ENCODE results near the gene RPL28. TPM values are rescaled to one million over a fixed set of nuclear protein-coding genes. Genes with fewer than 3 reads are reported as not detected.

Gene RPL28
- total RNA-seq (2016; rRNA removed; fragmentation: Illumina TruSeq; extraction: Trizol): 105 and 149 TPM in 2 replicates
- total RNA-seq (2016; cell fraction: cytosol; rRNA removed; fragmentation: Illumina TruSeq; extraction: Trizol; ENCODE audit: low read depth): 153 and 170 TPM in 2 replicates
- total RNA-seq (2016; cell fraction: insoluble cytoplasmic fraction; rRNA removed; fragmentation: Illumina TruSeq; extraction: Trizol): 106 and 135 TPM in 2 replicates
- total RNA-seq (2016; cell fraction: membrane; rRNA removed; fragmentation: Illumina TruSeq; extraction: Trizol): 327 and 344 TPM in 2 replicates
- total RNA-seq (2016; cell fraction: nucleus; rRNA removed; fragmentation: Illumina TruSeq; extraction: Trizol): 60.8 and 85.5 TPM in 2 replicates
- polyA plus RNA-seq (2011; rRNA removed): 420 and 501 TPM in 2 replicates
- 1,012 and 1,230 TPM in 2 replicates for polyA plus RNA-seq (2011; cell fraction: cytosol; rRNA removed)
- 415 and 421 TPM in 2 replicates for polyA plus RNA-seq (2011; cell fraction: nucleus; rRNA removed)
- 1,382 and 1,551 TPM in 2 replicates for polyA plus RNA-seq (2012)
- polyA plus RNA-seq (2016; cell fraction: cytosol; fragmentation: Illumina TruSeq; extraction: Trizol; ENCODE audit: low read depth): 3,340 and 3,836 TPM in 2 replicates
- polyA plus RNA-seq (2016; cell fraction: insoluble cytoplasmic fraction; fragmentation: Illumina TruSeq; extraction: Trizol; ENCODE audit: low read depth): 1,089 and 1,394 TPM in 2 replicates
- polyA plus RNA-seq (2016; cell fraction: membrane; fragmentation: Illumina TruSeq; extraction: Trizol; ENCODE audit: low read depth): 4,357 and 4,654 TPM in 2 replicates
- 818 and 840 TPM in 2 replicates for polyA plus RNA-seq (2016; cell fraction: nucleus; fragmentation: Illumina TruSeq; extraction: Trizol; ENCODE audit: insufficient read depth, low read depth)
- polyA minus RNA-seq (2011; rRNA and poly(A)+ RNA removed; ENCODE audit: low replicate concordance): 599 and 837 TPM in 2 replicates
- 814 and 829 TPM in 2 replicates for polyA minus RNA-seq (2011; cell fraction: cytosol; rRNA and poly(A)+ RNA removed)
- 93.3 and 130 TPM in 2 replicates for polyA minus RNA-seq (2011; cell fraction: nucleus; rRNA and poly(A)+ RNA removed)
- percentile 96 among the genes with signal in this experiment for Bru-seq, nascent RNA
- BruChase-seq, experiment 1, labeled RNA remaining after a 6-hour chase: percentile 95 among the genes with signal in this experiment
- BruChase-seq, experiment 2, labeled RNA remaining after a 2-hour chase: percentile 94 among the genes with signal in this experiment
- long read RNA-seq, experiment 1, full-length matches to known transcripts: 1,389 of 1,435 reads
- long read RNA-seq, experiment 1, partial matches to known transcripts: 17 of 1,435 reads
- long read RNA-seq, experiment 1, other reads (novel, unspliced or antisense): 29 of 1,435 reads
- long read RNA-seq, experiment 2, full-length matches to known transcripts: 2,857 of 3,157 reads
- long read RNA-seq, experiment 2, partial matches to known transcripts: 153 of 3,157 reads
- long read RNA-seq, experiment 2, other reads (novel, unspliced or antisense): 147 of 3,157 reads

GRCh38 chr19:55385724-55386492 is at the start of gene RPL28:
Gene RPL28 (plus strand): TSS chr19:55385932. CDS start chr19:55386358, 426 bp downstream.
- TSS peak; percentile 80 for BruUV-seq (replicated peaks)
- under 1% methylated on average over 33 of the region's 68 CpGs for WGBS (ENCODE audit: low lambda C conversion rate)
- in situ Hi-C loops (cut with HindIII; ENCODE audit: extremely low pct_ligation_motif_present, low pct_unique_long_range_greater_than_20kb) (no loop called here), intact Hi-C loops (cut with micrococcal nuclease; ENCODE audit: unreplicated experiment) (loop anchor here (1.0 to 5.0 kb wide), 3 partner anchors 54 to 180 kb away; no protein-coding TSS in a partner anchor)
- ChIA-PET CTCF (ENCODE audit: low intra/inter-chr PET ratio, low total read pairs) (no interaction called here), POLR2A (interaction anchor here (0.5 to 9.7 kb wide), 3 partner anchors 21 to 106 kb away, joined by 3 to 62 read pairs (median 3); partner anchors contain the start of genes GARIN5B, HSPBP1 and UBE2S)
- peak within 1 kb of the TSS; percentile 96 for H3K9ac ChIP-seq (ENCODE audit: insufficient read depth, low read depth, low read length)
- no peak within 1 kb of the TSS for H2AFZ ChIP-seq (ENCODE audit: low read length)
- FAIRE-seq (peak; percentile 99), DNase-seq (ENCODE audit: low spot score) (peak; percentile 96), ATAC-seq (peak; percentile 77)
- H3K4me1 ChIP-seq (ENCODE audit: insufficient read depth, low read length): peaks cover 42% of the 10 kb centered on the region
- H3K36me3 ChIP-seq (replicated peaks in 1 of 2; ENCODE audit: control insufficient read depth in 1 of 2, insufficient read depth in 2 of 2, low read length in 2 of 2): peaks cover 13 to 35% of the 10 kb centered on the region in 2 experiments
- no peaks in the 10 kb centered on the region; a peak in 1 of 5 replicates for H3K27me3 ChIP-seq (ENCODE audit: control insufficient read depth in 1 of 2, insufficient read depth in 2 of 2, low read length in 2 of 2)
- peak within 1 kb of the TSS; percentile 96 for H3K4me2 ChIP-seq (ENCODE audit: low read depth, low read length)
- no peaks in the 10 kb centered on the region for H3K9me3 ChIP-seq (ENCODE audit: low read length)
- peaks cover 41% of the 10 kb centered on the region for H4K20me1 ChIP-seq (ENCODE audit: insufficient read depth, low read length)
- H3K79me2 ChIP-seq (ENCODE audit: insufficient read depth, low read length): peaks cover 30% of the 10 kb centered on the region
- peak within 1 kb of the TSS; percentile 86 to 100 (median 89) for H3K4me3 ChIP-seq (replicated peaks in 1 of 3; ENCODE audit: insufficient read depth in 1 of 3, low read depth in 2 of 3, low read length in 3 of 3)
- H3K27ac ChIP-seq (ENCODE audit: extremely low read length, insufficient read depth, low read length): peak within 1 kb of the TSS; percentile 92
- TF ChIP-seq ZFP36L2 (CRISPR knock-in tag; IDR thresholded peaks at IDR 0.05): no peak
- TF ChIP-seq ZSCAN20 (CRISPR knock-in tag; IDR thresholded peaks at IDR 0.05; ENCODE audit: borderline replicate concordance): no peak
- TF ChIP-seq ZNF343 (CRISPR knock-in tag; IDR thresholded peaks at IDR 0.05): peak; percentile 77; the same call in 1 of the 2 replicates
- peak; percentile 73; the same call in 1 of the 2 replicates for TF ChIP-seq TFDP1 (CRISPR knock-in tag; IDR thresholded peaks at IDR 0.05; ENCODE audit: borderline replicate concordance)
- no peak; the same call in 1 of the 2 replicates for TF ChIP-seq POGZ (CRISPR knock-in tag; IDR thresholded peaks at IDR 0.05)
- TF ChIP-seq ZNF780A (CRISPR knock-in tag; IDR thresholded peaks at IDR 0.05): no peak
- TF ChIP-seq ZNF550 (CRISPR knock-in tag; IDR thresholded peaks at IDR 0.05; ENCODE audit: borderline replicate concordance): no peak
- peak; percentile 85; the same call in 1 of the 2 replicates for TF ChIP-seq ZNF331 (CRISPR knock-in tag; IDR thresholded peaks at IDR 0.05)
- TF ChIP-seq THAP7 (CRISPR knock-in tag; IDR thresholded peaks at IDR 0.05): no peak
- no peak for TF ChIP-seq ZNF562 (CRISPR knock-in tag; IDR thresholded peaks at IDR 0.05; ENCODE audit: borderline replicate concordance)
- peak; percentile 89 for TF ChIP-seq NR0B2 (CRISPR knock-in tag; IDR thresholded peaks at IDR 0.05)
- peak; percentile 85 for TF ChIP-seq ZFY (CRISPR knock-in tag; IDR thresholded peaks at IDR 0.05)
- TF ChIP-seq PRPF4 (IDR thresholded peaks at IDR 0.05; ENCODE audit: low read depth, low read length, poor library complexity, severe bottlenecking): no peak
- no peak for TF ChIP-seq RBAK (CRISPR knock-in tag; IDR thresholded peaks at IDR 0.05)
- TF ChIP-seq ZNF605 (CRISPR knock-in tag; IDR thresholded peaks at IDR 0.05): peak; percentile 71; the same call in 1 of the 2 replicates
- peak; percentile 93 for TF ChIP-seq KMT2A (CRISPR knock-in tag; IDR thresholded peaks at IDR 0.05)

Data from HepG2 (cell line).